K562 (cell line): ENCODE results near the gene SPDYE6. TPM values are rescaled to one million over a fixed set of nuclear protein-coding genes. Genes with fewer than 3 reads are reported as not detected.

ENCODE experiments used
- ASH1L ChIP-seq: fragments of 450-650 bp; IDR thresholded peaks from 2 replicates; pipeline ENCODE4 v1.6.1; 2018; ENCODE audit warnings: borderline replicate concordance, mild to moderate bottlenecking, low read depth; ENCODE audit not compliant: partially characterized antibody
- CHCHD3 ChIP-seq: fragments of 250-450 bp; sonication (Bioruptor Pico); IDR thresholded peaks from 2 replicates; pipeline ENCODE4 v2.1.2; 2022; ENCODE audit warnings: mild to moderate bottlenecking
- DNMT1 ChIP-seq: fragments of 450-650 bp; IDR thresholded peaks from 2 replicates; pipeline ENCODE4 v1.6.1; 2016; ENCODE audit warnings: antibody characterized with exemption, mild to moderate bottlenecking
- FOXP1 ChIP-seq: sonication (generic); formaldehyde crosslinking; IDR thresholded peaks from 2 replicates; pipeline ENCODE4 v1.8.0; 2022; ENCODE audit warnings: mild to moderate bottlenecking, missing genetic modification reagents
- MIER1 ChIP-seq: fragments of 450-650 bp; IDR thresholded peaks from 2 replicates; pipeline ENCODE4 v1.6.1; 2016; ENCODE audit warnings: antibody characterized with exemption, mild to moderate bottlenecking, low read depth
- MTA2 ChIP-seq: fragments of 450-650 bp; IDR thresholded peaks from 2 replicates; pipeline ENCODE4 v1.6.1; 2016; ENCODE audit warnings: low read depth
- NFXL1 ChIP-seq: fragments of 450-650 bp; formaldehyde crosslinking; IDR thresholded peaks from 2 replicates; pipeline ENCODE4 v1.4.0; 2021; ENCODE audit warnings: mild to moderate bottlenecking
- POLR2H ChIP-seq: IDR thresholded peaks from 2 replicates; pipeline ENCODE4 v1.6.1; 2016; ENCODE audit warnings: missing genetic modification characterization, low read depth, mild to moderate bottlenecking, control low read depth, missing compliant biosample characterization, moderate library complexity
- TEAD4 ChIP-seq, 2 experiments: sonication (generic) in 1 of 2; formaldehyde crosslinking in 1 of 2; IDR thresholded peaks; 2 replicates each; pipeline versions ENCODE4 v1.6.1 to v1.8.0; 2012 to 2022; ENCODE audit warnings: borderline replicate concordance in 1 of 2, inconsistent platforms in 1 of 2, low read length in 1 of 2, mild to moderate bottlenecking in 1 of 2, missing genetic modification reagents in 1 of 2
- TFAM ChIP-seq: fragments of 250-450 bp; sonication (Bioruptor Pico); conservative IDR thresholded peaks from 2 replicates; pipeline ENCODE4 v1.5.0; 2021; ENCODE audit warnings: mild to moderate bottlenecking, moderate library complexity
- ZFPM2 ChIP-seq: fragments of 250-450 bp; sonication (Bioruptor Pico); IDR thresholded peaks from 2 replicates; pipeline ENCODE4 v1.5.1; 2022; ENCODE audit warnings: mild to moderate bottlenecking
- ZNF184 ChIP-seq: sonication (generic); formaldehyde crosslinking; IDR thresholded peaks from 2 replicates; pipeline ENCODE4 v1.5.0; 2020; ENCODE audit warnings: missing genetic modification reagents
- ZNF778 ChIP-seq: fragments of 450-650 bp; formaldehyde crosslinking; IDR thresholded peaks from 2 replicates; pipeline ENCODE4 v1.4.0; 2020; ENCODE audit warnings: mild to moderate bottlenecking, moderate library complexity
- polyA plus RNA-seq, 8 experiments: library from polyadenylated mRNA; depleted of rRNA in 4 of 8; stranded (reverse) in 5 of 8; unstranded in 3 of 8; fragments of >200 nt; fragmentation: Nextera tagmentation in 2 of 8; fragmentation: Illumina TruSeq in 1 of 8; extraction: Ambion mirVana in 2 of 8; extraction: Trizol in 1 of 8; gene quantifications; 2 replicates each; pipeline versions ENCODE4 v1.2.1 to v1.2.3, GENCODE V29; 2011 to 2014; ENCODE audit warnings: inconsistent platforms in 1 of 8, missing spikeins in 1 of 8
- total RNA-seq, 7 experiments: library from RNA; depleted of rRNA in 6 of 7; stranded (reverse); fragments of >200 nt in 6 of 7; fragmentation: Illumina TruSeq in 2 of 7; extraction: Trizol in 2 of 7; gene quantifications; 2 replicates each; pipeline versions ENCODE4 v1.2.1 to v1.2.3, GENCODE V29; 2011 to 2021; ENCODE audit warnings: low replicate concordance in 1 of 7
- TF ChIP-seq, protein P1 (sequence below): fragments of 450-650 bp; formaldehyde crosslinking; IDR thresholded peaks from 2 replicates; pipeline ENCODE4 v1.4.0; 2022; ENCODE audit warnings: mild to moderate bottlenecking, moderate library complexity
- TF ChIP-seq, protein P2 (sequence below): fragments of 200-800 bp; sonication (Bioruptor generic); IDR thresholded peaks from 2 replicates; pipeline ENCODE4 v1.6.1; 2017; ENCODE audit warnings: missing genetic modification characterization, missing compliant biosample characterization
- TF ChIP-seq, protein P3 (sequence below), 2 experiments: fragments of 450-650 bp; IDR thresholded peaks; 2 replicates each; pipeline ENCODE4 v1.6.1; 2018; ENCODE audit warnings: mild to moderate bottlenecking in 2 of 2, low read depth in 1 of 2; ENCODE audit not compliant: partially characterized antibody in 2 of 2
- TF ChIP-seq, protein P4 (sequence below): fragments of 450-650 bp; IDR thresholded peaks from 2 replicates; pipeline ENCODE4 v1.6.1; 2017; ENCODE audit warnings: mild to moderate bottlenecking, moderate library complexity
- TF ChIP-seq, protein P5 (sequence below): fragments of 250-450 bp; sonication (Bioruptor Pico); IDR thresholded peaks from 2 replicates; pipeline ENCODE4 v1.8.0; 2022; ENCODE audit warnings: inconsistent platforms, mild to moderate bottlenecking, moderate library complexity, borderline replicate concordance

The SPDYE6 gene
- total and polyA plus RNA-seq, 9 of the 15 experiments (the other 6 are each of a cell fraction or from before 2014, with no cell fraction given) = 0.24 to 0.35 TPM; not detected in 7

DNA sequence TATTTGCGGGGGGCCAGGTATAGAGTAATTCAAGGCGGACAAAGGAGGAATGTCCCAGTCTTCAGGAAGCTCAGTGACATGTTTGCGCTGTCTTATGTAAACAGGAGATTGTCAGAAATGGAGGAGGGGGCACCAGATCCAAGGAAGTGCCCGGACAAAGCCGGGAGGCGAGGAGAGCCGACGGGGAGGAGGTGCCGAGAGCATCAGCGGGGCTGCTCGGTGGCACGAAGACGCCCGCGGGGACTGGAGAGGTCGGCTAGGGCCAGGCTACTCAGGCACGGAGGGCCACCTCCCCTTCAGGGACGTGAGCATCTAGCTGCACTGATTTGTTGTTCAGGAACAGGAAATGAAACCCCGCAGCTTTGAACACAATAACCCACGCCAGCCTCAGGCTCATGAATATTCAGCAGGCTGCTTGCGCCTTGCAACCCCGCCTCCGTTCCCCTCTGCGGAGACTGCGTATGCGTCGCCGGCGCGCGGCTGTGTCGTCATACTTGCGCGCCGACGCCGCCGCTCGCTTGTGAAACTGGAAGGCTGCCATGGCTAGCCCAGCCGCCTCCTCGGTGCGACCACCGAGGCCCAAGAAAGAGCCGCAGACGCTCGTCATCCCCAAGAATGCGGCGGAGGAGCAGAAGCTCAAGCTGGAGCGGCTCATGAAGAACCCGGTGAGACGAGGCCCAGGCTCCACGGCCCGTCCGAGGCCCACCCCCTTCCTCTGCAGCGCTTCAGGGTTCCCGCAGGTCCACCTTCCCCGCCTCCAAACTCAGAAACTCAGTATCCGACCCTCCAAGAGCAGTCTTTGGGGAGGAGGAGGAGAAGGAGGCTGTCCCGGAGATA is 39.8 kb upstream of the SPDYE6 start, which contains the start of gene PRKRIP1 (continued):
- TF ChIP-seq ASH1L = no peak
- no peak for TF ChIP-seq TFAM (CRISPR knock-in tag)
- peak; percentile 77 for TF ChIP-seq FOXP1 (CRISPR knock-in tag)
- TF ChIP-seq CHCHD3 (CRISPR knock-in tag) = 0 out of 2 replicates have a peak, but pooled peaks have one; percentile 55
- TF ChIP-seq, protein P1, sequence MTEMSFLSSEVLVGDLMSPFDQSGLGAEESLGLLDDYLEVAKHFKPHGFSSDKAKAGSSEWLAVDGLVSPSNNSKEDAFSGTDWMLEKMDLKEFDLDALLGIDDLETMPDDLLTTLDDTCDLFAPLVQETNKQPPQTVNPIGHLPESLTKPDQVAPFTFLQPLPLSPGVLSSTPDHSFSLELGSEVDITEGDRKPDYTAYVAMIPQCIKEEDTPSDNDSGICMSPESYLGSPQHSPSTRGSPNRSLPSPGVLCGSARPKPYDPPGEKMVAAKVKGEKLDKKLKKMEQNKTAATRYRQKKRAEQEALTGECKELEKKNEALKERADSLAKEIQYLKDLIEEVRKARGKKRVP = no peak
- no peak for TF ChIP-seq ZNF184 (CRISPR knock-in tag)
- TF ChIP-seq NFXL1 = no peak
- peak; percentile 99 for TF ChIP-seq DNMT1
- no peak for TF ChIP-seq ZNF778 (CRISPR knock-in tag)
- TF ChIP-seq TEAD4 (IDR thresholded peaks at IDR 0.05; ENCODE audit: low read length) = peak; percentile 38; the same call in 1 of the 2 replicates
- TF ChIP-seq TEAD4 (CRISPR knock-in tag; IDR thresholded peaks at IDR 0.05; ENCODE audit: borderline replicate concordance) = no peak
- TF ChIP-seq POLR2H (tag) = peak; percentile 75
- no peak for TF ChIP-seq ZFPM2 (CRISPR knock-in tag)
- TF ChIP-seq, protein P2, sequence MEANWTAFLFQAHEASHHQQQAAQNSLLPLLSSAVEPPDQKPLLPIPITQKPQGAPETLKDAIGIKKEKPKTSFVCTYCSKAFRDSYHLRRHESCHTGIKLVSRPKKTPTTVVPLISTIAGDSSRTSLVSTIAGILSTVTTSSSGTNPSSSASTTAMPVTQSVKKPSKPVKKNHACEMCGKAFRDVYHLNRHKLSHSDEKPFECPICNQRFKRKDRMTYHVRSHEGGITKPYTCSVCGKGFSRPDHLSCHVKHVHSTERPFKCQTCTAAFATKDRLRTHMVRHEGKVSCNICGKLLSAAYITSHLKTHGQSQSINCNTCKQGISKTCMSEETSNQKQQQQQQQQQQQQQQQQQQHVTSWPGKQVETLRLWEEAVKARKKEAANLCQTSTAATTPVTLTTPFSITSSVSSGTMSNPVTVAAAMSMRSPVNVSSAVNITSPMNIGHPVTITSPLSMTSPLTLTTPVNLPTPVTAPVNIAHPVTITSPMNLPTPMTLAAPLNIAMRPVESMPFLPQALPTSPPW (CRISPR knock-in tag) = peak; percentile 68
- TF ChIP-seq, protein P3, sequence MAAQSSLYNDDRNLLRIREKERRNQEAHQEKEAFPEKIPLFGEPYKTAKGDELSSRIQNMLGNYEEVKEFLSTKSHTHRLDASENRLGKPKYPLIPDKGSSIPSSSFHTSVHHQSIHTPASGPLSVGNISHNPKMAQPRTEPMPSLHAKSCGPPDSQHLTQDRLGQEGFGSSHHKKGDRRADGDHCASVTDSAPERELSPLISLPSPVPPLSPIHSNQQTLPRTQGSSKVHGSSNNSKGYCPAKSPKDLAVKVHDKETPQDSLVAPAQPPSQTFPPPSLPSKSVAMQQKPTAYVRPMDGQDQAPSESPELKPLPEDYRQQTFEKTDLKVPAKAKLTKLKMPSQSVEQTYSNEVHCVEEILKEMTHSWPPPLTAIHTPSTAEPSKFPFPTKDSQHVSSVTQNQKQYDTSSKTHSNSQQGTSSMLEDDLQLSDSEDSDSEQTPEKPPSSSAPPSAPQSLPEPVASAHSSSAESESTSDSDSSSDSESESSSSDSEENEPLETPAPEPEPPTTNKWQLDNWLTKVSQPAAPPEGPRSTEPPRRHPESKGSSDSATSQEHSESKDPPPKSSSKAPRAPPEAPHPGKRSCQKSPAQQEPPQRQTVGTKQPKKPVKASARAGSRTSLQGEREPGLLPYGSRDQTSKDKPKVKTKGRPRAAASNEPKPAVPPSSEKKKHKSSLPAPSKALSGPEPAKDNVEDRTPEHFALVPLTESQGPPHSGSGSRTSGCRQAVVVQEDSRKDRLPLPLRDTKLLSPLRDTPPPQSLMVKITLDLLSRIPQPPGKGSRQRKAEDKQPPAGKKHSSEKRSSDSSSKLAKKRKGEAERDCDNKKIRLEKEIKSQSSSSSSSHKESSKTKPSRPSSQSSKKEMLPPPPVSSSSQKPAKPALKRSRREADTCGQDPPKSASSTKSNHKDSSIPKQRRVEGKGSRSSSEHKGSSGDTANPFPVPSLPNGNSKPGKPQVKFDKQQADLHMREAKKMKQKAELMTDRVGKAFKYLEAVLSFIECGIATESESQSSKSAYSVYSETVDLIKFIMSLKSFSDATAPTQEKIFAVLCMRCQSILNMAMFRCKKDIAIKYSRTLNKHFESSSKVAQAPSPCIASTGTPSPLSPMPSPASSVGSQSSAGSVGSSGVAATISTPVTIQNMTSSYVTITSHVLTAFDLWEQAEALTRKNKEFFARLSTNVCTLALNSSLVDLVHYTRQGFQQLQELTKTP (IDR thresholded peaks at IDR 0.05; ENCODE audit: low read depth in 1 of 2, partially characterized antibody in 2 of 2) = no peak
- TF ChIP-seq MIER1 = no peak
- TF ChIP-seq, protein P4, sequence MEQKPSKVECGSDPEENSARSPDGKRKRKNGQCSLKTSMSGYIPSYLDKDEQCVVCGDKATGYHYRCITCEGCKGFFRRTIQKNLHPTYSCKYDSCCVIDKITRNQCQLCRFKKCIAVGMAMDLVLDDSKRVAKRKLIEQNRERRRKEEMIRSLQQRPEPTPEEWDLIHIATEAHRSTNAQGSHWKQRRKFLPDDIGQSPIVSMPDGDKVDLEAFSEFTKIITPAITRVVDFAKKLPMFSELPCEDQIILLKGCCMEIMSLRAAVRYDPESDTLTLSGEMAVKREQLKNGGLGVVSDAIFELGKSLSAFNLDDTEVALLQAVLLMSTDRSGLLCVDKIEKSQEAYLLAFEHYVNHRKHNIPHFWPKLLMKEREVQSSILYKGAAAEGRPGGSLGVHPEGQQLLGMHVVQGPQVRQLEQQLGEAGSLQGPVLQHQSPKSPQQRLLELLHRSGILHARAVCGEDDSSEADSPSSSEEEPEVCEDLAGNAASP = no peak
- no peak for TF ChIP-seq MTA2
- TF ChIP-seq, protein P5, sequence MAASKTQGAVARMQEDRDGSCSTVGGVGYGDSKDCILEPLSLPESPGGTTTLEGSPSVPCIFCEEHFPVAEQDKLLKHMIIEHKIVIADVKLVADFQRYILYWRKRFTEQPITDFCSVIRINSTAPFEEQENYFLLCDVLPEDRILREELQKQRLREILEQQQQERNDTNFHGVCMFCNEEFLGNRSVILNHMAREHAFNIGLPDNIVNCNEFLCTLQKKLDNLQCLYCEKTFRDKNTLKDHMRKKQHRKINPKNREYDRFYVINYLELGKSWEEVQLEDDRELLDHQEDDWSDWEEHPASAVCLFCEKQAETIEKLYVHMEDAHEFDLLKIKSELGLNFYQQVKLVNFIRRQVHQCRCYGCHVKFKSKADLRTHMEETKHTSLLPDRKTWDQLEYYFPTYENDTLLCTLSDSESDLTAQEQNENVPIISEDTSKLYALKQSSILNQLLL (CRISPR knock-in tag) = no peak
